Activated naive CD4-positive, alpha-beta T cell treated with Interleukin-2 at 50 U/mL for 16 hours (primary cell): ENCODE measurements around the gene ENAH.

Experiments used
- DNase-seq: peaks from one replicate; pipeline ENCODE4 v3.0.0-alpha.2; 2020

ENAH gene

GRCh38 chr1:225601902-225602589 lies 50.9 kb downstream of the ENAH start:
- no peak for DNase-seq

- DNase-seq, result no peak
Measured at GRCh38 chr1:225598847-225599246, 54.1 kb downstream of the ENAH start.

GRCh38 chr1:225597926-225598575 lies 54.9 kb downstream of the ENAH start:
- no peak for DNase-seq

GRCh38 chr1:225596736-225597135 lies 56.2 kb downstream of the ENAH start:
- no peak for DNase-seq

GRCh38 chr1:225595974-225596551 lies 56.9 kb downstream of the ENAH start:
- DNase-seq, result no peak

- DNase-seq, result no peak
Measured at GRCh38 chr1:225595452-225595851, 57.5 kb downstream of the ENAH start.

GRCh38 chr1:225593414-225593813 lies 59.5 kb downstream of the ENAH start:
- DNase-seq, result no peak

- no peak for DNase-seq
Measured at GRCh38 chr1:225592362-225593025, 60.4 kb downstream of the ENAH start.

- no peak for DNase-seq
Measured at GRCh38 chr1:225587310-225587709, 65.6 kb downstream of the ENAH start.

GRCh38 chr1:225581186-225581585 lies 71.7 kb downstream of the ENAH start:
- no peak for DNase-seq

GRCh38 chr1:225580238-225581099 lies 72.5 kb downstream of the ENAH start:
- no peak for DNase-seq

GRCh38 chr1:225578251-225578977 lies 74.5 kb downstream of the ENAH start:
- no peak for DNase-seq

- DNase-seq, result no peak
Measured at GRCh38 chr1:225577241-225577640, 75.7 kb downstream of the ENAH start.

GRCh38 chr1:225573216-225573615 lies 79.7 kb downstream of the ENAH start:
- no peak for DNase-seq

GRCh38 chr1:225572422-225572821 lies 80.5 kb downstream of the ENAH start:
- DNase-seq, result no peak

- DNase-seq, result no peak
Measured at GRCh38 chr1:225567789-225568188, 85.1 kb downstream of the ENAH start.

GRCh38 chr1:225565847-225566246 lies 87.1 kb downstream of the ENAH start:
- DNase-seq, result no peak

- no peak for DNase-seq
Measured at GRCh38 chr1:225561675-225562074, 91.2 kb downstream of the ENAH start.

- DNase-seq, result no peak
Measured at GRCh38 chr1:225559902-225560301, 93.0 kb downstream of the ENAH start.

GRCh38 chr1:225559326-225559725 lies 93.6 kb downstream of the ENAH start:
- DNase-seq, result no peak

- DNase-seq, result no peak
Measured at GRCh38 chr1:225556694-225557093, 96.2 kb downstream of the ENAH start.

GRCh38 chr1:225555821-225556220 lies 97.1 kb downstream of the ENAH start:
- no peak for DNase-seq
